Measurements from ENCODE around the gene TRAIP. TPM values are rescaled to one million over a fixed set of nuclear protein-coding genes. Genes with fewer than 3 reads are reported as not detected.
"Not testable (repeated sequence)": the region's sequence is repeated elsewhere in the genome, so short reads cannot be mapped to it uniquely, and the experiment has no call there.

TRAIP gene
- 0.63 TPM for total RNA-seq
- long read RNA-seq, partial matches to known transcripts = 0 of 3 reads
- long read RNA-seq, other reads (novel, unspliced or antisense) = 2 of 3 reads

DNA sequence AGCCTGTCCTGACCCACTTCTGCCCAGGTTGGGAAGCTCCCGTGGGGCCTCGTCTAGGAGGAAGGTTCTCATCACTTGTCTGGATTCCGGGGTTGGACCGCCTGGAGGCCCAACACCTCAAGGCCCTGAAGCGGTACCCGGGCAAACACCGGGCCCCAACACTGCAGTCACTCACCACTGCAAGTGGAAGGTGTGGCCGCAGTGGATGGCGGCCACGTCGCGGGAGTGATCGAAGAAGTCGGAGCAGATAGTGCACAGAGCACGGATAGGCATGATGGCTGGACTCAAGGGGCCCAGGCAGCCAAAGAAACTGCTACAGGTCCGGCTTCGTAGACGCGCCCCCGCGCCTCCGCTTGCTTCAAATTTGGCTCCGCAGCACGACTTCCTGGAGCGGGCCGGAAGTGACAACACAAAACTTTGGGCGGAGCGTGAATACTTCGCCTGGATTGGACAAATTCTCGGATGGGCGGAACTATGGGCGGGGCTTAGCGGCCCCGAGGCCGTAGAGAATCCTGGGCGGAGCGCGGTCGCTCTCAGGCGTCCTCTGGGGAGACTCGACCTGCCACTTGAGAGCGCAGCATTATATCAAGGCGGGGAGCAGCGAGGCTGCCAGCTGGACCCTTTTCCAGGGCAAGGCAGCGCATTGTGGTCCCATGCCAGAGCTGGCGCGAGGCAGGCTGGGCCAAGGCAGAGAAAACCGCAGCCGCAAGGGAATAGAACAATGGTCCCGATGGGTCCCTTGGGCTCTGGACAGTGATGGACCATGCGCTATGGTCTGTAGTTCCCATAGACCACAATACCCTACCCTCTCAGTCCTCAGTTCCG is at the start of gene TRAIP:
Gene TRAIP (minus strand): TSS at position 384 of the 825 bp plus-strand sequence. CDS start 111 bp downstream, at position 273.
- TF ChIP-seq, protein P1, sequence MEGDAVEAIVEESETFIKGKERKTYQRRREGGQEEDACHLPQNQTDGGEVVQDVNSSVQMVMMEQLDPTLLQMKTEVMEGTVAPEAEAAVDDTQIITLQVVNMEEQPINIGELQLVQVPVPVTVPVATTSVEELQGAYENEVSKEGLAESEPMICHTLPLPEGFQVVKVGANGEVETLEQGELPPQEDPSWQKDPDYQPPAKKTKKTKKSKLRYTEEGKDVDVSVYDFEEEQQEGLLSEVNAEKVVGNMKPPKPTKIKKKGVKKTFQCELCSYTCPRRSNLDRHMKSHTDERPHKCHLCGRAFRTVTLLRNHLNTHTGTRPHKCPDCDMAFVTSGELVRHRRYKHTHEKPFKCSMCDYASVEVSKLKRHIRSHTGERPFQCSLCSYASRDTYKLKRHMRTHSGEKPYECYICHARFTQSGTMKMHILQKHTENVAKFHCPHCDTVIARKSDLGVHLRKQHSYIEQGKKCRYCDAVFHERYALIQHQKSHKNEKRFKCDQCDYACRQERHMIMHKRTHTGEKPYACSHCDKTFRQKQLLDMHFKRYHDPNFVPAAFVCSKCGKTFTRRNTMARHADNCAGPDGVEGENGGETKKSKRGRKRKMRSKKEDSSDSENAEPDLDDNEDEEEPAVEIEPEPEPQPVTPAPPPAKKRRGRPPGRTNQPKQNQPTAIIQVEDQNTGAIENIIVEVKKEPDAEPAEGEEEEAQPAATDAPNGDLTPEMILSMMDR (IDR thresholded peaks at IDR 0.05; ENCODE audit: borderline replicate concordance) = peak; percentile 15
- Histone ChIP-seq H3K4me3 (peak within 1 kb of the TSS; percentile 74), H3K4me1 (peaks cover 15% of the 10 kb centered on the region), H3K36me3 (no peaks in the 10 kb centered on the region), H3K27ac (replicated peaks) (peak within 1 kb of the TSS; percentile 90), H3K27me3 (ENCODE audit: low read depth) (peaks cover 3% of the 10 kb centered on the region), H3K9me3 (replicated peaks) (no peaks in the 10 kb centered on the region)
- intact Hi-C loops (cut with micrococcal nuclease) = no loop called here
- DNase-seq = peak; percentile 92

- DNase-seq; H3K27me3 ChIP-seq (ENCODE audit: low read depth); H3K4me3 ChIP-seq; H3K9me3 ChIP-seq (replicated peaks); intact Hi-C loops (cut with micrococcal nuclease): not testable (repeated sequence)
- Histone ChIP-seq H3K4me1 (peaks cover 48% of the 10 kb centered on the region), H3K36me3 (peaks cover 10% of the 10 kb centered on the region), H3K27ac (replicated peaks) (peak overlapping the region; percentile 72)
Observed at GRCh38 chr3:49904448-49904847, 48.1 kb upstream of the TRAIP start.

- Histone ChIP-seq H3K9me3 (replicated peaks) (no peaks in the 10 kb centered on the region), H3K36me3 (peaks cover 3% of the 10 kb centered on the region), H3K4me1 (peaks cover 48% of the 10 kb centered on the region), H3K27me3 (ENCODE audit: low read depth) (no peaks in the 10 kb centered on the region), H3K4me3 (peak within 1 kb of the TSS; percentile 66), H3K27ac (replicated peaks) (peak within 1 kb of the TSS; percentile 72)
- DNase-seq = peak; percentile 76
- TF ChIP-seq, protein P1 (IDR thresholded peaks at IDR 0.05; ENCODE audit: borderline replicate concordance) = no peak
- intact Hi-C loops (cut with micrococcal nuclease) = no loop called here
Observed at GRCh38 chr3:49903451-49904424, 47.4 kb upstream of the TRAIP start, which contains the start of gene MST1R. TSS of gene MST1R (minus strand) at chr3:49903873. CDS start at chr3:49903609, 264 bp downstream.

- TF ChIP-seq, protein P1 (IDR thresholded peaks at IDR 0.05; ENCODE audit: borderline replicate concordance) = no peak
- peak overlapping the region; percentile 72 for H3K27ac ChIP-seq (replicated peaks)
- intact Hi-C loops (cut with micrococcal nuclease) = no loop called here
- H3K27me3 ChIP-seq (ENCODE audit: low read depth) = no peaks in the 10 kb centered on the region
- H3K4me3 ChIP-seq = peak overlapping the region; percentile 66
- peaks cover 48% of the 10 kb centered on the region for H3K4me1 ChIP-seq
- no peaks in the 10 kb centered on the region for H3K36me3 ChIP-seq
- DNase-seq = no peak
- no peaks in the 10 kb centered on the region for H3K9me3 ChIP-seq (replicated peaks)
Observed at GRCh38 chr3:49902511-49903345, 46.4 kb upstream of the TRAIP start.

- Histone ChIP-seq H3K27ac (replicated peaks) (no peak overlapping the region), H3K9me3 (replicated peaks) (no peaks in the 10 kb centered on the region), H3K4me1 (peaks cover 46% of the 10 kb centered on the region), H3K27me3 (ENCODE audit: low read depth) (no peaks in the 10 kb centered on the region), H3K36me3 (no peaks in the 10 kb centered on the region), H3K4me3 (no peak overlapping the region)
- TF ChIP-seq, protein P1 (IDR thresholded peaks at IDR 0.05; ENCODE audit: borderline replicate concordance) = no peak
- no peak for DNase-seq
- intact Hi-C loops (cut with micrococcal nuclease) = no loop called here
Observed at GRCh38 chr3:49901366-49902339, 45.3 kb upstream of the TRAIP start.
